Gastrocnemius medialis (tissue), 4 donors: ENCODE measurements around the gene ELF2. TPM values are rescaled to one million over a fixed set of nuclear protein-coding genes. Genes with fewer than 3 reads are reported as not detected.

ENCODE experiments used
- ATAC-seq, 2 donors: fragments of 150-250 bp; one replicate each; pipeline ENCODE4 v1.9.1; 2016
- DNase-seq, 2 donors: peaks; one replicate each; pipeline ENCODE4 v3.0.0-alpha.2; 2019
- H3K27ac ChIP-seq, 4 donors: fragments of 200-600 bp; sonication (generic); 1 replicate in 1 of 4; 2 replicates in 3 of 4; pipeline ENCODE4 v1.5.1; 2016 to 2018; ENCODE audit warnings: mild to moderate bottlenecking in 2 of 4, moderate library complexity in 1 of 4
- H3K27me3 ChIP-seq, 3 donors: fragments of 200-600 bp; sonication (generic) in 2 of 3; 1 replicate in 1 of 3; 2 replicates in 2 of 3; pipeline versions ENCODE4 v1.5.1 to v1.6.0; 2016 to 2019; ENCODE audit warnings: mild to moderate bottlenecking in 1 of 3, moderate library complexity in 1 of 3
- H3K36me3 ChIP-seq, 2 donors: fragments of 200-600 bp; sonication (generic) in 1 of 2; one replicate each; pipeline ENCODE4 v1.5.1; 2017 to 2018
- H3K4me1 ChIP-seq, 2 donors: fragments of 200-600 bp; sonication (generic) in 1 of 2; one replicate each; pipeline ENCODE4 v1.5.1; 2016 to 2017; ENCODE audit warnings: mild to moderate bottlenecking in 2 of 2
- H3K4me3 ChIP-seq, 4 donors: fragments of 200-600 bp; sonication (generic) in 3 of 4; 1 replicate in 1 of 4; 2 replicates in 3 of 4; pipeline ENCODE4 v1.5.1; 2016 to 2019; ENCODE audit warnings: mild to moderate bottlenecking in 2 of 4
- H3K9me3 ChIP-seq, 3 donors: fragments of 200-600 bp; sonication (generic) in 2 of 3; 1 replicate in 1 of 3; 2 replicates in 2 of 3; pipeline ENCODE4 v1.5.1; 2016 to 2019
- POLR2A ChIP-seq, 2 donors: fragments of 450-650 bp; IDR thresholded peaks; one replicate each; pipeline ENCODE4 v1.6.1; 2017; ENCODE audit warnings: antibody characterized with exemption in 2 of 2, mild to moderate bottlenecking in 2 of 2, moderate library complexity in 2 of 2
- in situ Hi-C, 4 donors: fragments of 200-750 bp; cut with MboI; loops; one replicate each; pipeline versions ENCODE4 v1.15.0 to v1.8.0; 2017; ENCODE audit warnings: low sequenced_read_pairs in 4 of 4
- intact Hi-C: fragments of 100-400 bp; cut with DNase I; formaldehyde crosslinking; loops from one replicate; pipeline ENCODE4 v1.15.1; 2023; ENCODE audit warnings: low total_unique reads
- total RNA-seq, 4 donors: library from RNA; depleted of rRNA; stranded (reverse); fragments of >200 nt; gene quantifications; one replicate each; pipeline versions ENCODE4 v1.1.0 to v1.2.3, GENCODE V29; 2016
- TF ChIP-seq, protein P1 (sequence below), 5 experiments: fragments of 450-650 bp in 3 of 5; fragments of 200-600 bp in 2 of 5; sonication (generic) in 2 of 5; IDR thresholded peaks in 4 of 5; conservative IDR thresholded peaks in 1 of 5; 1 replicate in 4 of 5; 2 replicates in 1 of 5; pipeline ENCODE4 v1.5.1; 2016 to 2019; ENCODE audit warnings: antibody characterized with exemption in 5 of 5, mild to moderate bottlenecking in 3 of 5, moderate library complexity in 3 of 5

ELF2 gene
- total RNA-seq, 4 donors from 2014 or later = 22.1 to 41.4 (median 29.7) TPM

- Histone ChIP-seq H3K36me3 (no peaks in the 10 kb centered on the region), H3K4me3 (no peak overlapping the region), H3K4me1 (peaks cover 34 to 36% of the 10 kb centered on the region in 2 donors), H3K27ac (peak overlapping the region in 1 of 4 donors; percentile 4), H3K27me3 (no peaks in the 10 kb centered on the region), H3K9me3 (no peaks in the 10 kb centered on the region)
- in situ Hi-C loops = no loop called here
- ATAC-seq (no peak), DNase-seq (no peak)
- intact Hi-C loops = loop anchor here (10.0 kb wide), 1 partner anchor 124 kb away; no protein-coding TSS in a partner anchor
- TF ChIP-seq, protein P1, sequence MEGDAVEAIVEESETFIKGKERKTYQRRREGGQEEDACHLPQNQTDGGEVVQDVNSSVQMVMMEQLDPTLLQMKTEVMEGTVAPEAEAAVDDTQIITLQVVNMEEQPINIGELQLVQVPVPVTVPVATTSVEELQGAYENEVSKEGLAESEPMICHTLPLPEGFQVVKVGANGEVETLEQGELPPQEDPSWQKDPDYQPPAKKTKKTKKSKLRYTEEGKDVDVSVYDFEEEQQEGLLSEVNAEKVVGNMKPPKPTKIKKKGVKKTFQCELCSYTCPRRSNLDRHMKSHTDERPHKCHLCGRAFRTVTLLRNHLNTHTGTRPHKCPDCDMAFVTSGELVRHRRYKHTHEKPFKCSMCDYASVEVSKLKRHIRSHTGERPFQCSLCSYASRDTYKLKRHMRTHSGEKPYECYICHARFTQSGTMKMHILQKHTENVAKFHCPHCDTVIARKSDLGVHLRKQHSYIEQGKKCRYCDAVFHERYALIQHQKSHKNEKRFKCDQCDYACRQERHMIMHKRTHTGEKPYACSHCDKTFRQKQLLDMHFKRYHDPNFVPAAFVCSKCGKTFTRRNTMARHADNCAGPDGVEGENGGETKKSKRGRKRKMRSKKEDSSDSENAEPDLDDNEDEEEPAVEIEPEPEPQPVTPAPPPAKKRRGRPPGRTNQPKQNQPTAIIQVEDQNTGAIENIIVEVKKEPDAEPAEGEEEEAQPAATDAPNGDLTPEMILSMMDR (IDR thresholded peaks at IDR 0.05 in 4 of 5, conservative IDR thresholded peaks at IDR 0.05 in 1 of 5) = no peak
- no peak for TF ChIP-seq POLR2A (IDR thresholded peaks at IDR 0.05)
Observed at GRCh38 chr4:139018971-139019758, 157.9 kb downstream of the ELF2 start.

GRCh38 chr4:139018501-139018900 lies 158.5 kb downstream of the ELF2 start:
- in situ Hi-C loops = no loop called here

DNA sequence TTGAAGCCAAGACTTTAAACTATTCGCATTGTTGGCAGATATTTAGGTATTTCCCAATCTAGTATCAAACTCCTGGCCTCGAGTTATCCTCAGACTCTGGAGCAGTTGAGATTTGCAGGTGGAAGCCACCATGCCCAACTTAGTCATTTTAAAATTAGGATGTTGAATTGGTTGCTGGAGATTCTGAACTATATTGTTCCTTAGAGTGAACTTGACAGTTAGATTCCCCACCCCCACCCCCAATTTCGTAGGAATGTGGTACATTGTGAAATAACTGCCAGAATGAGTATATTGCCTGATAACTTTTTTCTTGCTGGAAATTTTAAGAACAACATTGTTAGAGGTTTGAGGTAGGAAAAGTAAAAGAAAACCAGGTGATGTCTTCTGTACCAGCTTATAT lies 159.2 kb downstream of the ELF2 start:
- no peak overlapping the region for H3K4me3 ChIP-seq

More at GRCh38 chr4:139018501-139018900, 158.5 kb downstream of the ELF2 start:
- no peak overlapping the region for H3K27ac ChIP-seq
- no peaks in the 10 kb centered on the region for H3K36me3 ChIP-seq
- DNase-seq (no peak), ATAC-seq (no peak)
- intact Hi-C loops = loop anchor here (10.0 kb wide), 1 partner anchor 124 kb away; no protein-coding TSS in a partner anchor
- no peaks in the 10 kb centered on the region for H3K9me3 ChIP-seq
- peaks cover 34 to 39% of the 10 kb centered on the region in 2 donors for H3K4me1 ChIP-seq
- no peaks in the 10 kb centered on the region for H3K27me3 ChIP-seq
- no peak overlapping the region for H3K4me3 ChIP-seq
- TF ChIP-seq POLR2A (IDR thresholded peaks at IDR 0.05) = no peak
- TF ChIP-seq, protein P1 (IDR thresholded peaks at IDR 0.05 in 4 of 5, conservative IDR thresholded peaks at IDR 0.05 in 1 of 5) = no peak

DNA sequence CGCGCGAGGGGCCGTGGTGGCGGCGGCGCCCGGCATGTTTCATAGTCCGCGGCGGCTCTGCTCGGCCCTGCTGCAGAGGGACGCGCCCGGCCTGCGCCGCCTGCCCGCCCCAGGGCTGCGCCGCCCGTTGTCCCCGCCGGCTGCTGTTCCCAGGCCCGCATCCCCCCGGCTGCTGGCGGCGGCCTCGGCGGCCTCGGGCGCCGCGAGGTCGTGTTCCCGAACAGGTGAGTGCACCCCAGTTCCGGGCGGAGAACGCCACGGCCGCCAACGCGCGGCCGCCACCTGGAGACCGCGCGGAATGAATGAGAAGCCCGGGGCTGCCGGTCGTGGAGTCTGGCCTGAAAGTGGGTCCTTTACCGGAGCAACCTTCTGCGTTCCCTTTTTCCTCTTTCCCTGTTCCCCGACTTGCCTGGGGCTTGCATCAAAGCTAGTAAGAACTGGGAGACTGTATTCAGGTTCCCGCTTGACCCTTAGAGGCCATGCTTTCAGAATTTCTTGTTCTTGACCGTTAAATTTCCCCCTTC lies 161.0 kb downstream of the ELF2 start:
- H3K4me3 ChIP-seq = peak overlapping the region; percentile 61 to 83 (median 70)
- DNase-seq (peak in 1 of 2 donors; percentile 40), ATAC-seq (peak; percentile 44 to 46)

More for the DNA sequence above, 159.2 kb downstream of the ELF2 start:
- no peak for TF ChIP-seq POLR2A (IDR thresholded peaks at IDR 0.05)
- TF ChIP-seq, protein P1 (IDR thresholded peaks at IDR 0.05 in 4 of 5, conservative IDR thresholded peaks at IDR 0.05 in 1 of 5) = no peak
- DNase-seq (no peak), ATAC-seq (no peak)
- intact Hi-C loops = loop anchor here (10.0 kb wide), 1 partner anchor 123 kb away; no protein-coding TSS in a partner anchor
- Histone ChIP-seq H3K9me3 (no peaks in the 10 kb centered on the region), H3K4me1 (peaks cover 34 to 39% of the 10 kb centered on the region in 2 donors), H3K27ac (no peak overlapping the region), H3K27me3 (no peaks in the 10 kb centered on the region), H3K36me3 (no peaks in the 10 kb centered on the region)
- in situ Hi-C loops = no loop called here

More for the DNA sequence above, 161.0 kb downstream of the ELF2 start:
- in situ Hi-C loops = no loop called here
- Histone ChIP-seq H3K4me1 (peaks cover 34 to 39% of the 10 kb centered on the region in 2 donors), H3K27me3 (no peaks in the 10 kb centered on the region), H3K27ac (peak overlapping the region; percentile 87 to 95 (median 93)), H3K9me3 (no peaks in the 10 kb centered on the region), H3K36me3 (no peaks in the 10 kb centered on the region)
- TF ChIP-seq POLR2A (IDR thresholded peaks at IDR 0.05) = peak; percentile 5 to 6
- TF ChIP-seq, protein P1 (IDR thresholded peaks at IDR 0.05 in 4 of 5, conservative IDR thresholded peaks at IDR 0.05 in 1 of 5) = no peak
- intact Hi-C loops = loop anchor here (1.0 to 10.0 kb wide), 5 partner anchors 33 to 541 kb away; partner anchors contain the start of genes ELF2 and SETD7
